PC-9 (cell line): ENCODE results near the gene DNM1.

Experiments
- EZH2 ChIP-seq: fragments of 200-600 bp; sonication (generic); IDR thresholded peaks from 2 replicates; pipeline ENCODE4 v1.8.0; 2017; ENCODE audit warnings: antibody characterized with exemption, low read depth
- TF ChIP-seq, protein P1 (sequence below): fragments of 200-600 bp; sonication (generic); conservative IDR thresholded peaks from 2 replicates; pipeline ENCODE4 v1.6.1; 2017; ENCODE audit warnings: mixed run types, antibody characterized with exemption, mild to moderate bottlenecking, moderate library complexity

DNA sequence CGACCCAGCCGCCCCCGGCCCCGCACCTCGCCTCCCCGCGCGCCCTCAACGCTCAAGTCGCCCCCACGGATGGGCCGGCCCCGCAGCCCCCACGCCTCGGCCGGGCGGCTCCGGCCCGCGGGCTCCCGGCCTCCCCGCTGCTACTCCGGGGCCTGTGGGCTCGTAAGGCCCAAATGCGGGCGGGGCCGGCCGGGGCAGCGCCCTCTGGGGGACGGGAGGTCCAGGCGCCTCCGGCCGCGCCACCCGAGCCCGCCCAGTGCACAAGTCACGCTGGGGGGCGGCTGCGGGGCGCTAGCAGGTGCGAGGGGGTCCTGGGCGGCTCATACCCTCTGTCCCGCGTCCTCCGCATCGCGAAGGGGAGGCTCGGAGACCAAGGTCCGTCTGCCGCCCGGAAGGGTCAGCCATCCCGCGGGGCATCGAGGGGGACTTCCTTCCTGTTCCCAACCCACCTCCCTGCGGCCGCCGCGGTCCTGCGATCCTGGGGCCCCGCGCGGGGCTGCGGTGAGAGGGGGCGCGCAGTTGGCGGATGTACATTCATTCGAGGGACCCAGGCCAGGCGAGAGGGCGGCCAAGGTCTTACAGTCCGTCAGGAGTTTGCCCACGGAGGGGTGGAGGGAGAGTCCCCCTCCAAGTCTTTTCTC lies 11.7 kb upstream of the DNM1 start, which contains the start of gene CIZ1:
- TF ChIP-seq, protein P1, sequence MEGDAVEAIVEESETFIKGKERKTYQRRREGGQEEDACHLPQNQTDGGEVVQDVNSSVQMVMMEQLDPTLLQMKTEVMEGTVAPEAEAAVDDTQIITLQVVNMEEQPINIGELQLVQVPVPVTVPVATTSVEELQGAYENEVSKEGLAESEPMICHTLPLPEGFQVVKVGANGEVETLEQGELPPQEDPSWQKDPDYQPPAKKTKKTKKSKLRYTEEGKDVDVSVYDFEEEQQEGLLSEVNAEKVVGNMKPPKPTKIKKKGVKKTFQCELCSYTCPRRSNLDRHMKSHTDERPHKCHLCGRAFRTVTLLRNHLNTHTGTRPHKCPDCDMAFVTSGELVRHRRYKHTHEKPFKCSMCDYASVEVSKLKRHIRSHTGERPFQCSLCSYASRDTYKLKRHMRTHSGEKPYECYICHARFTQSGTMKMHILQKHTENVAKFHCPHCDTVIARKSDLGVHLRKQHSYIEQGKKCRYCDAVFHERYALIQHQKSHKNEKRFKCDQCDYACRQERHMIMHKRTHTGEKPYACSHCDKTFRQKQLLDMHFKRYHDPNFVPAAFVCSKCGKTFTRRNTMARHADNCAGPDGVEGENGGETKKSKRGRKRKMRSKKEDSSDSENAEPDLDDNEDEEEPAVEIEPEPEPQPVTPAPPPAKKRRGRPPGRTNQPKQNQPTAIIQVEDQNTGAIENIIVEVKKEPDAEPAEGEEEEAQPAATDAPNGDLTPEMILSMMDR: peak; percentile 65
- no peak for TF ChIP-seq EZH2
